ENCODE data around the gene SRCAP. TPM values are rescaled to one million over a fixed set of nuclear protein-coding genes. Genes with fewer than 3 reads are reported as not detected.

SRCAP gene
- total RNA-seq, 1 donor from 2014 or later = 4.6 TPM

- H3F3A ChIP-seq (ENCODE audit: low read depth) = peaks cover 14% of the 10 kb centered on the region
- no peak overlapping the region for H3K9ac ChIP-seq
- H4K20me1 ChIP-seq (ENCODE audit: low read depth) = peaks cover 10% of the 10 kb centered on the region
- TF ChIP-seq CTCF (IDR thresholded peaks at IDR 0.05) (no peak), EZH2 (IDR thresholded peaks at IDR 0.05) (no peak), EZH2phosphoT487 (IDR thresholded peaks at IDR 0.05) (no peak)
- H3K4me3 ChIP-seq = no peak overlapping the region
- H3K4me1 ChIP-seq = peaks cover 5% of the 10 kb centered on the region
- H2AFZ ChIP-seq (replicated peaks) = no peak overlapping the region
- no peak overlapping the region for H3K4me3 Mint-ChIP-seq
- no peak overlapping the region for H3K27ac Mint-ChIP-seq
- peaks cover 10% of the 10 kb centered on the region for H3K36me3 Mint-ChIP-seq
- H3K79me2 ChIP-seq (ENCODE audit: low read depth) = no peaks in the 10 kb centered on the region
- H3K9me3 Mint-ChIP-seq = no peaks in the 10 kb centered on the region
- H3K27me3 ChIP-seq = no peaks in the 10 kb centered on the region
- no peak overlapping the region for H3K4me2 ChIP-seq
- peaks cover 13% of the 10 kb centered on the region for H3K4me1 Mint-ChIP-seq
- no peak overlapping the region for H3K27ac ChIP-seq
- no peaks in the 10 kb centered on the region for H3K9me3 ChIP-seq (ENCODE audit: low read depth)
- H3K27me3 Mint-ChIP-seq (ENCODE audit: insufficient read depth, low read depth) = peaks cover 11% of the 10 kb centered on the region
- no peak for DNase-seq (ENCODE audit: low spot score)
- no peaks in the 10 kb centered on the region for H3K36me3 ChIP-seq
Measured at GRCh38 chr16:30756781-30757100, 57.8 kb downstream of the SRCAP start.

GRCh38 chr16:30757316-30757715 lies 58.3 kb downstream of the SRCAP start:
- peaks cover 10% of the 10 kb centered on the region for H3K36me3 Mint-ChIP-seq
- H3K4me3 Mint-ChIP-seq = no peak overlapping the region

DNA sequence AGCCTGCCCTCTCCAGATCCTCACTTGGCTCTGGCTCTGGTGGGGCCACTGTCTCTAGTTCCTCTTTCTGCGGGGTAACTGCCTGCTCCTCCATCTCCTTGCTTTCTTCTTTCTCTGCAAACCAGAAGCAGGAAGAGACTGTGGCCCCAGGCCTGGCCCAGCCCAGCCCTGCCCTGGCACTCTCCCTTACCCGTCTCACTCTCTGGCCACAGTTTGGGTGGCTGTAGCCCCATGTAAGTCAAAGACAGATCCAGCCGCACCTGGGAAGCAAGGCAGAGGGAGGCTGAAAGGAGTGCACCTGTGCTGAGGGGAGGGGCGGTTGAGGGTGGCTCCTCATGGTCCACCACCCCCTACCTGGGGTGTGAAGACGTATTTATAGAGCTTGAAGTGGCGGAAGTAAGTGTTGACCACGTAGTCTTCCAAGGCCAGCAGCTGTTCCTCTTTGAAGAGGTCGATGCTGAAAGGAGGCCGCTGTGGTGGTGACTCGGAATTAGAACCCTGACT lies 60.1 kb downstream of the SRCAP start:
- no peaks in the 10 kb centered on the region for H3K27me3 ChIP-seq
- Mint-ChIP-seq H3K4me1 (peaks cover 27% of the 10 kb centered on the region), H3K4me3 (peak overlapping the region; percentile 70), H3K27ac (peak overlapping the region; percentile 50), H3K27me3 (ENCODE audit: insufficient read depth, low read depth) (peaks cover 12% of the 10 kb centered on the region), H3K36me3 (peaks cover 22% of the 10 kb centered on the region), H3K9me3 (no peaks in the 10 kb centered on the region)
- H3K9ac ChIP-seq = no peak overlapping the region
- peaks cover 16% of the 10 kb centered on the region for H3F3A ChIP-seq (ENCODE audit: low read depth)
- no peaks in the 10 kb centered on the region for H3K9me3 ChIP-seq (ENCODE audit: low read depth)
- no peak overlapping the region for H2AFZ ChIP-seq (replicated peaks)
- H3K4me3 ChIP-seq = no peak overlapping the region
- no peak for DNase-seq (ENCODE audit: low spot score)
- H3K27ac ChIP-seq = no peak overlapping the region
- TF ChIP-seq EZH2 (IDR thresholded peaks at IDR 0.05) (no peak), CTCF (IDR thresholded peaks at IDR 0.05) (no peak), EZH2phosphoT487 (IDR thresholded peaks at IDR 0.05) (no peak)
- peaks cover 18% of the 10 kb centered on the region for H3K79me2 ChIP-seq (ENCODE audit: low read depth)
- H3K4me2 ChIP-seq = no peak overlapping the region
- H3K4me1 ChIP-seq = peaks cover 15% of the 10 kb centered on the region
- H4K20me1 ChIP-seq (ENCODE audit: low read depth) = peaks cover 26% of the 10 kb centered on the region
- peaks cover 12% of the 10 kb centered on the region for H3K36me3 ChIP-seq

More at GRCh38 chr16:30757316-30757715, 58.3 kb downstream of the SRCAP start:
- H3F3A ChIP-seq (ENCODE audit: low read depth) = peaks cover 16% of the 10 kb centered on the region
- H3K27me3 ChIP-seq = no peaks in the 10 kb centered on the region
- H3K9me3 ChIP-seq (ENCODE audit: low read depth) = no peaks in the 10 kb centered on the region
- no peak overlapping the region for H3K27ac ChIP-seq
- no peak overlapping the region for H3K4me2 ChIP-seq
- peaks cover 5% of the 10 kb centered on the region for H3K4me1 ChIP-seq
- Mint-ChIP-seq H3K4me1 (peaks cover 13% of the 10 kb centered on the region), H3K27me3 (ENCODE audit: insufficient read depth, low read depth) (peaks cover 11% of the 10 kb centered on the region), H3K9me3 (no peaks in the 10 kb centered on the region), H3K27ac (no peak overlapping the region)
- no peaks in the 10 kb centered on the region for H3K36me3 ChIP-seq
- H2AFZ ChIP-seq (replicated peaks) = no peak overlapping the region
- peaks cover under 1% of the 10 kb centered on the region for H3K79me2 ChIP-seq (ENCODE audit: low read depth)
- peaks cover 10% of the 10 kb centered on the region for H4K20me1 ChIP-seq (ENCODE audit: low read depth)
- H3K9ac ChIP-seq = no peak overlapping the region
- no peak overlapping the region for H3K4me3 ChIP-seq
- no peak for TF ChIP-seq EZH2phosphoT487 (IDR thresholded peaks at IDR 0.05)
- TF ChIP-seq CTCF (IDR thresholded peaks at IDR 0.05) = no peak
- TF ChIP-seq EZH2 (IDR thresholded peaks at IDR 0.05) = no peak
- DNase-seq (ENCODE audit: low spot score) = no peak

Data from neural progenitor cell (in vitro differentiated cells).